NOMO-1 treated with dmso at 0.1 percent for 144 hours (cell line): ENCODE measurements around the gene SLC24A4.
A peak's percentile ranks its signal among the peaks of the same experiment; 100 is the strongest.

Experiments used
- DNase-seq: peaks from one replicate; lab custom pipeline; 2025; ENCODE audit not compliant: unreplicated experiment; lab: John Stamatoyannopoulos, UW

SLC24A4 gene

DNA sequence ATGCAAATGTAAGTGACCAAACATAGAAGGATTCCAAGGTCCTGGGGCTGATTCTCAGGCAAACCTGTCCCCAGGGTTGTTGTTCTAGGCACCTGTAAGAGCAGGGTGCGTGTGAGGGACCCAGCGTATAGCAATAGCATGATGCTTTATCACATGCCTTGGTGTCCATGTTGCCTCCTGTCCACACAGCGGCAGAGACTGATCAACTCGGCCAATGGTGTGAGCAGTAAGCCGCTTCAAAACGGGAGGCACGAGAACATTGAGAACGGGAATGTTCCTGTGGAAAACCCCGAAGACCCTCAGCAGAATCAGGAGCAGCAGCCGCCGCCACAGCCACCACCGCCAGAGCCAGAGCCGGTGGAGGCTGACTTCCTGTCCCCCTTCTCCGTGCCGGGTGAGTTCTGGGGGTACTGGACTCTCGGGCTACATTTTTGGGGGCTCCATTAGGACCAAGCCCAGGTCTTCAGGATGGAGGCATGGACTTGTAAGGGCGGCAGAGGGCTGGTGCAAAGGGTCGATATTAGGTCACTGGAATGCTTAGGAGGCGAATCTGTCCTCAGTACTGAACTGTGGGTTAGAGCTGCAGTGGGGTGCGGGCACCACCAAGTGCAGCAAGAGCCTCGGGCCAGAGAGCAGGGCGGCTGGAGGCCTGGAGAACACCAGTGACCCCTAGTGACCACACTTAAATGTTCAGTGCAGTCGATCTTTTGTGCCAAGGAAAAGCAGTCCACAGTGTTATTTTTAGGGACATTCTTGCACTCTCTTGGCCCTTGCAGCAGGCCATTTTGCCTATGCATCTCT, 133.4 kb downstream of the SLC24A4 start:
- DNase-seq, result peak; percentile 79

DNA sequence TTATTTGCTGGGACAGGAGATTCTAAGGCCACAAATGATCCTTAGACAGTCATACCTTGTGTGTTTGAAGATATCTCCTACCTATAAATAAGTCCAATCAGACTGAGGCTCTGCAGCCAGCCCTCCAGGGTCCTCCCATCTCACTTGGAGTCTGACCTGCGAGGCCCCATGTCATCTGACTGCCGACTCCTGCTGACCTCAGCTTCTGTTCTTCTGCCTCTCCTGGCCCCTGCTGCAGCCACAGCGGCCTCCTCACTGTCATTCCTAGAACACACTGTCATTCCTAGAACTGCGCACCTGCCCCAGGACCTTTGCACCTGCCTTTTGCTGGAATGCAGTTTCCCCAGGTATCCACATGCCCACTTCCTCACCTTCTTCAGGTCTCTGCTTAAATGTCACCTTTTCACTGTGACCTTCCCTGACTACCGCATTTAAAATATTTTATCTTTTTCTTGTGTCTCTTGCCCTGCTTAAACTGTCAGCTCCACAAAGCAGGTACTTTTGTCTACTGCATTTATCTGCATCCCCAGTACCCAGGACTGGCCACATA, 134.1 kb downstream of the SLC24A4 start:
- no peak for DNase-seq

DNA sequence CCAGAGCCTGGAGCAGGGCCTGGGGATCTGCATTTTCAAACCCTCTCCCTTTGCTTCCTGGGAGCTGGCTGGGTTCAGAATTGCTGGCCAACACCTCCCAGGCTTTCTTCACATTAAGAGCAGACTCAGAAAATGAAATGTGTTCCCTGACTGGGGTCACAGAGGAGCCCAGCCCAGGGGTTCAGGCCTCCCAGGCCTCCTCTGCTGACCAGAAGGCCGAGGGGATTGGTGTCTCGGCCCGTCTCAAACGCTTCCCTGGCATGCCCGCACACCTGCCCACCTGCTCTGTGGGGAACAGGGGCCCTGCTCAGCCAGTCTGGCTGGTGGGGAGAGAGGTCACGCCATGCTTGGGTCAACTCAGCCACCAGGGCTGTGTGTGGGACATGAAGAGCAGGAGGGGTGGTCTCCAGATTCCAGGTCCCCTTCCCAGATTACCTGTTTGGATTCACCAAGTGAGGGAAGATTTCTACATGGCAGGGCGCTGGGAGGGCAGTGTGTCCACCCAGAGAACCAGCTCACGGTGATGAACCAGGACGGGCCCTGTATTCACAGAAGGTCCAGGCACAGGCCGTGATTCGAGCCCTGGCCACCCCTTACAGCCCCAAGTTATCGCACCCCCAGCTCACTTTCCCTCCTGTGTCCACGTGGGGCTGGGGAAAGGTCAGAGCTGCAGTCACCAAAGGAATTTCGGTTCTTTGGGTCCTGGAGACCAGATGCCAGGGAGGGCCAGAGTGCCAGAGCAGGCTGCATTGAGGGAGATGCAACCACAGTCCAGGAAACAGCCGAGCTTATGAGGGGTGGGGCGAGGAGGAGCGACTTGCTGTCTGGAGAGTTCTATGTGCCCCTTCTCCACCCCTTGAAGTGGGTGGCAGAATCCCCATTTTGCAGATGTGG, 135.4 kb downstream of the SLC24A4 start:
- no peak for DNase-seq

DNA sequence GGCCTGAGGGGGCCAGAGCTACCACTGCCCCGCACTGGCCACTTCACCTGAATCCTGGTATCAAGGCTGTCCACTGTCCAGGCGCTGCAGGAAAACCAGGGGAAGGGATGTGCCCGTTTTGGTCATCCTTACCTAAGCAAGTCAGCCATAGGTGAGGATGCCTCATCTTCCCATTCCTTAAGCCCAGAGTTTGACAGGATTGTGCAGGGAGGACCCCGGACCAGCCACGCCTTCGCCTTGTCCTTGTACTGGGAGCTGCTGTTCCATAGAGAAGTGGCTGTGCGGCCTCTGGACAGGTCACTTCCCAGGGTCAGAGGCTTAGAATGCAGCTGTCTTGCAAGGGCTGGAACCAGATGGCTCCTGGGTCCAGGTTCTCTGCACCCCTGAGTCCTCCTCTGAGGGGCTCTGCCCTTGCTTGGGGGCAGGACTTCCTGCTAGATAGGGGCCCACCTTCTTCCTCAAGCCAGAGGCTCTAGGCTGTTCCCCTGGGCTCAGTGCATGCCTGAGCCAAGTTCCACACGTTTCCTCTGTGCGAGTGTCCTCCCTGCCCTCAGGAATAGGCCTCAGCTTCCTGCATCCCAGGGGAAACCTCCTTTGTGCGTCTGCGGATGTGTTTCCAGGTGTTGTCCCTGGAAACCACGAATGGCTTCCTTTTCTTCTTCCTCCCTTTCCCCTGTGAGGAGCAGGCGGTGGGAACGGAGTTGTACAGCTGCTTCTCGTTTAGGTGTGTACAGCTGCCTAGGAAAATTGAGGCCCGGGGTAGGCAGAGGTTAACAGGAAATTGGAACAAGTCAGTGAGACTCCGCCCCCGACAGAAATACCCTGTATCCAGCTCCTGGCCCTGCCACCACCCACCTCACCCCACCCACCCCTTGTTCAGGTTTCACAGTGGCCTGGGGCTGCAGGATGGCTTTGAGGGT, 136.3 kb downstream of the SLC24A4 start:
- no peak for DNase-seq

DNA sequence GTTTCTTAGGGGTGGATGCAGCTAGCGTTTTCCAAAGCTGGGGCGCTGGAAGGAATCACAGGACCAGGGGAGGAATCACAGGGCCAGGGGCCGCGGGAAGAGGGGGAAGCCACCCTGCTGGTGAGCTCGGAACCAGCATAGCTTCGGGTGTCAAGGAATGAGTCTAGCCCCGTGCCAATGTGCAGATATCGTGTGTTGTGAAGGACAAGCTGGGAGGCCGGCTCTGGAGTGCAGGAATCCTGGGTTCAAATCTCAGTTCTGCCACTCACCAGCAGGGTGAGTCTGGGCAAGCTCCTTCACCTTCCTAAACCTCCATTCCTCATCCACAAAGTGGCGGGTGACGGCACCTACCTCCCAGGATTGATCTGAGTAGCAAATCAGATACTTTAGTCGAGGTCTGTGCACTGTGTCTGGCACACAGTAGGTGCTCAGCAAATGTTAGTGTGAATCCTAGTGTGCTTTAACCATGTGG, 137.0 kb downstream of the SLC24A4 start:
- no peak for DNase-seq

DNA sequence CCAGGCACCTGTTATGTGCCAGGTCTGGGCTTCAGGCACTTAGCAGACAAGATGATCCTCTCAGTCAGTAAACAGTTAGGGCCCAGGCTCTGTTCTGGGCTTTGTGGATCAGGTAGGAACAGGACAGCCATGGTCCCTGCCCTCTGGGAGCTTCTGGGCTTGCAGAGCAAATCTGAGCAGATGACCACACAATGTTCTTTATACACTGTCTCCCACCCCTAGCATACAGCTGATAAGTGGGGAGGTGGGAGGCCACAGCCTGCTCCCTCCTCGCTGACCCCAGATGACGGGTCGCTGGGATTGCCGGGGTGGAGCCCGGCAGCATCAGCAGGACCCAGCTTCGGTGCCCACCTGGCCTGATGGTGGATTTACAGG, 137.6 kb downstream of the SLC24A4 start:
- DNase-seq, result no peak

DNA sequence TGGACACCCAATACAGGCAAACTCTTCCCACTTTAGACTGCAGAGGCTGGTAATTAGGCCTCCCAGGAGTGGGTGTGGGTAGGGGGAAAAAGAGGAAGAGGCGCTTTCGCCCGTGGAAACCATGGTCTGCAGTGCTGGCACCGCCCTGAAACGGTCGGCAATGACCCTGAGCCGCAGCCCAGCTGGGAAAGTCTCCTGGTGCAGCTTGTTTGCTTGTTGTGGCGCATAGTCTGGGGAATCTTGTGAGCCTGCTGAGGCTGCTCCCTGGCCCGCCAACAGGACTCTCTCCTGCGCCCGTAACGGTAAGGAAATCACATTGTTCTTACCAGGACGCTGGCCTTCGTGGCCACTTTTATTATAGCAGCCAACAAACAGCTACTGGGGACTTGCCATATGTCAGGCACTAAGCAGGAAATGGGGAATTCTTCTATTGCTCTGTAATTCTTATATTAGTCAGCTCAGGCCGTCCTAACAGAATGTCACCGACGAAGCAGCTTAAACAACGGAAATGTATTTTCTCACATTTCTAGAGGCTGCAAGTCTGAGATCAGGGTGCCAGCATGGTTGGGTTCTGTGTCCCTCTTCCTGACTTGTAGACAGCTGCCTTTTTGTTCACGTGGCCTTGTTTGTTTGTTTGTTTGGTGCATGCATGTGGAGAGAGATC, 138.1 kb downstream of the SLC24A4 start:
- no peak for DNase-seq

- no peak for DNase-seq
Measured at GRCh38 chr14:92461891-92462290, 138.9 kb downstream of the SLC24A4 start.

GRCh38 chr14:92462568-92462967, 139.6 kb downstream of the SLC24A4 start:
- no peak for DNase-seq

DNA sequence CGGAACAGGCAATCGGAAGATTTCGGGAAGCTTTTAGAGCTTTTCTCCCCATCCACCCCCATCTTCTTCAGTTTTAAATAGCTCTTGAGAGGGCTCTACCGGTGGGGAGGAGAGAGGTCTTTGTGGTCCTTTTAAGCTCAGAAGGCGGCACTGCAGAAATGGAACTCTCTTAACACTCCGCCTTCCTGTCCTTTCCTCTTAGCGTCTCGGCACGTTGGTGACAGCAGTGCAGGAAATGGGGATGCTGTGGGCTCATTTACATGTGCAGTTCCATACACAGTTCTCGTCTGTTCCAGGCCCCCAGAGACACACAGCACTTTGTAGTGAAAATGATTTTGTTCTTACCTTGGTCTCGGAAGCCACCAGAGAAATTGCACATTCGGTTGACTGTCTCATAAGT, 140.2 kb downstream of the SLC24A4 start:
- no peak for DNase-seq

GRCh38 chr14:92464156-92464555, 141.2 kb downstream of the SLC24A4 start:
- no peak for DNase-seq

- no peak for DNase-seq
Measured at GRCh38 chr14:92464716-92465115, 141.8 kb downstream of the SLC24A4 start.

DNA sequence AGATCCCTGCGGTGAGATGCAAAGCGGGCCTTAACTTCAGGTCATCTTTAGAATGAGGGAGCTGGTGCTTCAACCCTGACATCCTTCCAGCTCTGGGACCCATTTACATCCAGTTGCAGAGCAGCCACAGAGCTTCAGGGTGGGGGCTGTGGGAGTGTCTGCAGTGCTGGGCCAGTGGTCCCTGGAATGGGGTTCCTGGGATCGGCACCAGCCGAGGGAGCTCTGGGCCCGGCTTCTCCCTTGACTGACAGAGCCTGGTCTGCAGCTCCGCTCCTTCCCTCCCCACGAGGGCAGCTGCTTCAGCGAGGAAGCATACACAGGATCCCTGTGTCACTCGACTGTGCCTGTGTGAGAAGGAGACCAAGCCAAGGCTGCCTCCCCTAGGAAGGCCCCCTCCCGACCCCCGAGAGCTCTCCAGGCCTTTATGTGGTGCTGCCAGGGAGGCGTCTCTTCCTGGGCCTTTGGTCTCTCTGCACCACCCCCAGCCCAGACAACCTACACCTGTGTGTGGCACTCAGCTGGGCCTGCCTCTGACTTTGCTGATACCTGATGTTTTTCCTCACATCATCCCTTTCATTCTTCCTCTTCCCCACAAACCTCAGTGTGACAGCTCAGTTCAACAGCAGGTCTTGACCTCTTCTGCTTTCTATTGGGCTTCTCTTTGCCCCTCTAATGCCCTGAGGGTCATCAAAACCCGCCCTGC, 142.5 kb downstream of the SLC24A4 start:
- DNase-seq, result no peak

GRCh38 chr14:92466059-92466458, 143.1 kb downstream of the SLC24A4 start:
- DNase-seq, result no peak

DNA sequence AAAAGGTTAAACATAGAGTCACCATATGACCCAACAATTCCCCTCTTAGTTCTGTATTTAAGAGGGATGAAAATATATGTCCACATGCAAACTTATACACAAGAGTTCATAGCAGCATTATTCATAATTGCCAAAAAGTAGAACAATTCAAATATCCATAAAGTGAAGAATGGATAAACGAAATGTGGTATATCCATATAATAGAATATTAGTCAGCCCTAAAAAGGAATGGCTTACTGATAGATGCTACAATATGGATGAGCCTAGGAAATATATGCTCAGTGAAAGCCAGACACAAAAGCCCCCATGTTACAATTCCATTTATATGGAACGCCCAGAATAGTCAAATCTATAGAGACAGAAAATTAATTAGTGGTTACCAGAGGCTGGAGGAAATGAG, 146.6 kb downstream of the SLC24A4 start:
- no peak for DNase-seq

- DNase-seq, result no peak
Measured at GRCh38 chr14:92470215-92470614, 147.2 kb downstream of the SLC24A4 start.

GRCh38 chr14:92470811-92471210, 147.8 kb downstream of the SLC24A4 start:
- DNase-seq, result no peak

- no peak for DNase-seq
Measured at GRCh38 chr14:92471919-92472318, 149.0 kb downstream of the SLC24A4 start.

- DNase-seq, result peak; percentile 49
Measured at GRCh38 chr14:92472860-92473259, 149.9 kb downstream of the SLC24A4 start.
